NCI-H2227 treated with DMSO at 0.1 percent for 48 hours (cell line): ENCODE data around the gene HES7.

Experiments
- DNase-seq: peaks from one replicate; lab custom pipeline; 2025; lab: John Stamatoyannopoulos, UW

Gene HES7

DNA sequence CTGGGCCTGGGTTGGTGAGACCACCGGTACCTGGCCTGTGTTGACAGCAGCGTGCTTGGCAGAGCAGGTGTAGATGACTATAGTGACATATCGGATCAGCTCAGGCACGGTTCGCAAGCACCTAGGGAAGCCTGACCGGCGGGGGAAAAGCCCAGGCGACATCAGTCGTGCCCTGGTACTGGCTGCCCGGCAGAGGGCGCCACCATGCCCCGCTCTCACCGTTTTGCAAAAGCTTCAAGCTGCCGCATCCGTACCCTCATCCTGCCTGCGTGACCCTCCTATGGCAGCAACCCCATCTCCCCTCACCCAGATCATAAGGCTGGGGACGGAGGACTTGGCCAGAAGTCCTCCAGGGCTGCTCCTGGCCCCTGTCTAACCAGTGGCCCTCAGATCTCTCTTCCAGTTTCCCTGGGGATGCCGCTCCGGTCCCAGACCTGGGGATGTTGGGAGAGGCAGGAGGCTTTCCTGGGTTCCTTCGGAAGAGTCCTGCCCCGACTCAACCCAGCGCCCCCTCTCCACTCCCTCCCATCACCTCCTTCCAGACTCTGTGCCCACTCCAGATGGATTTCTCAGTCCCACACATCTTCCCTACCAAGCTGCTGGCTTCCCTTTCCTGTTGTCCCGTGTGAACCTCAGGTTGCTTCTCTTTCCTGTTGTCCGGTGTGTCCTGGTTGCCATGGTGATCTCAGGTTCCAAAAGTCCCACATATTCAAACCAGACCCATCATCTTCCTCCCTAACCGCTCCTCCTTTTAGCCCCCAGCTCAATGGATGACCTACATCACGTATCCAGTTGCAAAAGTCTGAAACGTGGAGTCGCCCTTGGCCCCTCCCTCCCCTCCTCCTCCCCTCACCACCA, 50.0 kb downstream of the HES7 start:
- peak; percentile 25 for DNase-seq

DNA sequence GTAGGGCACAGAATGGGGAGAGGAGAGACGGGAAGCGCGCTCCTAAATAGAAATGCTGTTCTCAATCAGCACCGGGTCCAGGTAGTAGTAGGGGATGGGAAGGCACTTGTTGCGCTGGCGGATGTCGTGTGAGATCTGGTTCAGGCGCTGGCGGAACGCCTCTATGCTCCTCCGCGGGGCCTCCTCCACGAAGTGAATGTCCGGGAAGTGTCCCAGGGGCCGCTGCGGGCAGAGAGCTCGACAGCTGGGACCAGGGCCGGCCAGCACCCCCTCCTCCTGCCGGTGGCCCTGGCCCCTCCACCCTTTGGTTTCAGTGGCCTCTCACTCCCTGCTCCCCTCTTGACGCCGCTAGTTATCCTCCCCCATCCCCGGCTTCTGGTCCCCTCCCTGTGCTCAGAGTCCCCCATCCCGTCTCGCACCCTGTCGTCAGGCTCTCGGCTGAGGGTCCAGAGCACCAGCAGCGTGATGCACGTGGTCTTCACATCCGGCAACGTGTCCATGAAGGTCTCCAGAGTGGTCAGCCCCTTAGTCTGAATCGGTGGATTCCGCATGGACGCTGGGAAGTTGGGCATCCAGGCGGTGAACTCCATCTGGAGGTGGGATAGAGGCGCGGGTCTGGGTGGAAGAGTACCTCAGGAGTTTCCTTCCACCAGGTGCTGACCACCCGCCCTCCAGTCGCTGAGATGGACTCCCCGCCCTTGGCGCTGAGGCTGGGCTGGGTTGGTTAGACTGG, 51.0 kb downstream of the HES7 start:
- DNase-seq, result no peak

DNA sequence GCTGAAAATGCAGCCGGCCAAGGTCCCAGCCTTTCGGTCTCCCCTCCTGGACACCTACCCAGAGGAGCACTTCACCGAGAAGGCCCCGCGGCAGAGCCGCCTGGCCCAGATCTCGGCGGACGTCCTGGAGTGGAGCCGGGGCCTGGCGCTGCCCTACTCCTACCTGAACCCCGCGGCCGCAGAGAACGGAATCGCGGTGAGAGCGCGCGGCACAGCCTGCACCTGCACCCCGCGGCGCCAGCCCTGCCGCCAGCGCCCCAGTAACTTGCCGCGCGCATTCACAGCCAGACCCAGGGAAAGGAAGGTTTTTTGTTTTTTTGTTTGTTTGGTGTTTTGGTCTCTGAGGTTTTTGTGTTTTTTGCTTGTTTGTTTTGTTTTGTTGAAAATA, 51.6 kb downstream of the HES7 start:
- no peak for DNase-seq

- no peak for DNase-seq
Measured at GRCh38 chr17:8071496-8071895, 52.4 kb downstream of the HES7 start.
